Activated CD4-positive, CD25-positive, alpha-beta regulatory T cell (primary cell): ENCODE results near the gene TEC.
"Not testable (repeated sequence)": the region's sequence is repeated elsewhere in the genome, so short reads cannot be mapped to it uniquely, and the experiment has no call there.

ENCODE experiments used
- DNase-seq, 4 experiments: peaks; one replicate each; lab custom pipeline; 2025; lab: John Stamatoyannopoulos, UW

The TEC gene

GRCh38 chr4:48268956-48269860, at the start of gene TEC:
TSS of gene TEC (minus strand) at chr4:48269838. CDS start at chr4:48228614, 41,224 bp downstream.
- DNase-seq: peak in 2 of 4 experiments; percentile 26 to 43

GRCh38 chr4:48315728-48316630, 46.3 kb upstream of the TEC start:
- no peak for DNase-seq

- DNase-seq: not testable (repeated sequence)
Measured at GRCh38 chr4:48314746-48315145, 45.1 kb upstream of the TEC start.

- DNase-seq: no peak
Measured at GRCh38 chr4:48311896-48312295, 42.3 kb upstream of the TEC start.

- DNase-seq: no peak
Measured at GRCh38 chr4:48308901-48309300, 39.3 kb upstream of the TEC start.

DNA sequence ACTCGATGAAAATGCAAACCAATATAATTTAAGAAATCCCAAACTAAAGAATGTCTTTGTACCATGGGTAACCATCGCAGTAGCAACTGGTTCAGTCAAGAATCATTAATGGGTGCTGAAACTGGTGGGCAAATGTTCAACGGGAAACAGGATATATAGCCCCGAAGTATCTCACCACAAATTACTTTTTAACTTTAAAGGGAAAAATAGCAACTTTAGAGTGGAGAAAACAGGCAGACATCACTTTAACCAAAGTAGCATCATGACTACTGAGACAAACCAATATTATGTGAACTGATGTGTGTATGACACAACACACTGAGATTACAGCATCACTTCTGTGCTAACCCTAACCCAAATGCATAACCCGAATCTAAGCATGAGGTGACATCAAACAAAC, 37.9 kb upstream of the TEC start:
- no peak for DNase-seq

GRCh38 chr4:48305508-48305907, 35.9 kb upstream of the TEC start:
- no peak for DNase-seq

DNA sequence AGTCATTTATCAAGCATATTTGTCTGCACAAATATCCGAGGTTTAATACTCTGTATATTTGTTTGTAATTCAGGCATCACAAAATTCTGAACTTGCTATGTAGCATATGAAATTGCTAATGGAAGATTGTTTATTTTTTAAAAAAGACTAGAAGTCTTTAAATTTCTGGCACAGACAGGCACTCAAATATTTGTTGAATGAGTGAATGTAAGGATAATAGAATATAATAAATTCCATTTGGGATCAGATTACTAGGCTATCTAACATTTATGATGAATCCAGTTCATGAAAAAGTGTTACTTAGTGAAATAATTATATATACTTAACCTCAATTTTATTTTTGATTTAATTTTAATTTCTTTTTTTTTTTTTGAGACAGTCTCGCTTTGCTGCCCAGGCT, 30.4 kb upstream of the TEC start:
- DNase-seq: no peak

- no peak for DNase-seq
Measured at GRCh38 chr4:48299560-48299959, 29.9 kb upstream of the TEC start.

DNA sequence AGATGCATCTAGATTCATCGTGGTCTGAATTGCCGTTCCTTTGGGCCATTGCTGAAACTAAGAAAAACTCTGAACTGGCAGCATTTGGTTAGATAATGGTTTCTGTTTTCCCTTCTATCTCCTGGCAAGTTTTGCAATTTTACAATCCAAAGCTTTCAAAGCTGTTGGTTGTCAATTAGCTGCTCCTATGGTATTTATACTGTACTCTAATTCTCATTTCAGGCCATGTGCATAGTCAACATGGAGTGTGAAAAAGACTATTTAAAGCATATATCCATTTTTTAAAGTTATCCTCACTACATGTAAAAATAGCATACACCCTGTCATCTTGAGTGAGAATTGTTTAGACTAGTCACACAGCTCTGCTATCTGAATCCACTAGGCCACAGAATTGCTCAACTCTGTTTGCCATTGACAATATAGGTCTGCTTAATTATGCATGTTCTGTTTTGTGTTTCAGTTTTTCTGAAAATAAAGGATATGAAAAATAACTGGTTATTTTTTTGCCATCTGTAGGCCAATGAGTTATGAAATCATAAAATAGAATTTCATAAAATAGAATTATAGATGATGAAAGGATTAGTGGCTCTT, 27.7 kb upstream of the TEC start:
- DNase-seq: no peak

GRCh38 chr4:48296365-48296764, 26.7 kb upstream of the TEC start:
- DNase-seq: no peak

DNA sequence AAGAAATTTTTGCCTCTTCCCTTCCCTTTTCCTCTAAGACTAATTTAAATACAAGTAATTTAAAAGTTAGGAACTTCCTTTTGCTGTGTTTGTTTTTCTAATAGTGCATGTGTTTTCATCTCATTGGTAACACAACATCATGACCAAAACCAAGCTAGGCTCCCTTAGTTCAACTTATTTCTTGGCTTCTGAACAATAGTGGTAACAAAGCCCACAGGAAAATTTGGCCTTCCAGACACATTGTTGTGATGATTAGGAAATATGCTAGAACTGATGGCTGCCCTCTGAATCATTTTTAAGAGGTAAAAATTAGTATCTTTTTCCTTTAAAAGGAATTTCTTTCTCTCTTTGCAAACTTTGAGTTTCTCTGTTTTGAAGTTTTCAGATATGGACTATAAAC, 25.5 kb upstream of the TEC start:
- DNase-seq: no peak

GRCh38 chr4:48292218-48292790, 22.7 kb upstream of the TEC start:
- DNase-seq: not testable (repeated sequence)

DNA sequence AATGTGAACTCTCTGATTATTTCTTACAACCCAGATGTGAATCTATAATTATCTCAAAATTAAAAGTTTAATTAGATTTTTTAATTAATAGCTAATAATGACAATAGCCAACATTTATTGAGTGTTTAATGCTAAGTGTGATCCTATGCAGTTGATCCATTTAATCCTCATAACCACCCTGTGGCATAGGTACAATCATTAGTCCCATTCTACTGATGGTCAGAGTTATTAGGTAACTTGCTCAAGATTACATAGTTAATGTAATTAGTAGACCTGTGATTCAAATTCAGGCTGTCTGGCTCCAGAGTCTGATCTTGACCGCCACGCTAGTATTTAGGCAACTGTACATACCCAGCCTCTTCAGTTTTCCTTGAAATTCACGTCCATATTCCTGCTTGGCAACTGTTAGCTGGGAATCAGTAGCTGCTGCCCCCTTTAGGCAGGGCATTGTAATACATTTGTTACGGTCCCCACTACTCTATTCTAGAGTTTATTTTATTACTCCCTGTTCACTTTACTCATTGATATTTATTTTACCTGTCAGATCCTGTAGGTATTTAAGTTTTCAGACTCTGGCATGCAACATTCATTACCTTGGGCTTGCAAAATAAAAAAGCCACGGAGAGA, 20.6 kb upstream of the TEC start:
- DNase-seq: no peak

GRCh38 chr4:48286060-48286459, 16.4 kb upstream of the TEC start:
- not testable (repeated sequence) for DNase-seq

DNA sequence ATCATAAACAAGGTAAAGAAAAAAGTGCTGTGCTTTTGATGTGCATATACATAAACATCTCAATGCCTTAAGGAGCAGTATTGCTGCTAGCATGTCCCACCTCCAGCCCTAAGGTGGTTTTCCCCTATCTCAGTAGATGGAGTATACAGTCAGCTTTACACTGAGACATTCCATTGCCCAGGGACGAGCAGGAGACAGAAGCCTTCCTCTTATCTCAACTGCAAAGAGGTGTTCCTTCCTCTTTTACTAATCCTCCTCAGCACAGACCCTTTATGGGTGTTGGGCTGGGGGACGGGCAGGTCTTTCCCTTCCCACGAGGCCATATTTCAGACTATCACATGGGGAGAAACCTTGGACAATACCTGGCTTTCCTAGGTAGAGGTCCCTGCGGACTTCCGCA, 16.0 kb upstream of the TEC start:
- not testable (repeated sequence) for DNase-seq

- DNase-seq: no peak
Measured at GRCh38 chr4:48275686-48276085, 6.0 kb upstream of the TEC start.

DNA sequence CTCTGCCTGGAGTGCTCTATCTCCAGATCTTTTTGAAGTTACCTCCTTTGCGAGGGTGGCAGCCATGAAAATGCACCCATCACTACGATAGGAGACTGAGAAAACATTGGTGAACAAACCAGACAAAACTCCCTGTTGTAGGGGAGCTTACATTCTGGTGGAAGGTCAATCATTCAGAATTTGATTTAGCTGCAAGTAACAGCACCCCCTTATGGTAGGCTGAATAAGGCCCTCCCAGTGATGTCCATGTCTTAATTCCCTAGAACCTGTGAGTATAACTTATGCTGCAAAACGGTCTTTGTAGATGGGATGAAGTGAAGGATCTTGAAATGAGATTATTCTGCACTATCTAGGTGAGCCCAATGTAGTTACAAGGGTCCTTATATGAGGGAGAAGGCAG, 5.6 kb upstream of the TEC start:
- no peak for DNase-seq

- no peak for DNase-seq
Measured at GRCh38 chr4:48271626-48272025, 2.0 kb upstream of the TEC start.

GRCh38 chr4:48270951-48271473, 1.4 kb upstream of the TEC start:
- no peak for DNase-seq

DNA sequence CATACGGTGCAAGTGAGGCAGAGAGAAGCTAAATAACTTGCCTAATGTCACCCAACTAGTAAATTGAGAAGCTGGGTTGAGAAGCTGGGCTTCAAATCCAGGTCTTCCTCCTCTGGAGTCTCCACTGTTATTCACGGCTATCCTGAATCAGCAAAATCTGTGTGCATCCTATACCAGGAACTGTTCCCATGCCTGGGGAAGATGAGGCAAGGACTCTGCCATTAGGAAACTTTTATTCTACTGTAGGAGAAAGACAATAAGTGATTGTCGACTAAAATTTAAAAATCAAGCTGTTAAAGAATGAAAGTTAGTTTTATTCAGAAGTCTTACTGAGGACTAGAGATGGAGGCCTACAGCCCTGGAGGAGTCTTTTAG, 872 bp upstream of the TEC start:
- DNase-seq: no peak
